ENCODE results near the gene DDIAS.
"Not testable (repeated sequence)": the region's sequence is repeated elsewhere in the genome, so short reads cannot be mapped to it uniquely, and the experiment has no call there.

Gene DDIAS

GRCh38 chr11:82927264-82927880, 25.8 kb downstream of the DDIAS start:
- no peak for DNase-seq

GRCh38 chr11:82929121-82929520, 27.6 kb downstream of the DDIAS start:
- no peak for DNase-seq

- DNase-seq: no peak
These were observed 28.7 kb downstream of the DDIAS start for GRCh38 chr11:82930229-82930628.

- no peak for DNase-seq
These were observed 29.2 kb downstream of the DDIAS start for GRCh38 chr11:82930734-82931133.

GRCh38 chr11:82932564-82932963, 31.0 kb downstream of the DDIAS start:
- no peak for DNase-seq

GRCh38 chr11:82936261-82936660, 34.7 kb downstream of the DDIAS start:
- DNase-seq: no peak

- DNase-seq: no peak
These were observed 36.0 kb downstream of the DDIAS start for GRCh38 chr11:82937554-82937953.

- DNase-seq: no peak
These were observed 37.9 kb downstream of the DDIAS start for GRCh38 chr11:82939456-82939855.

GRCh38 chr11:82942376-82942775, 40.8 kb downstream of the DDIAS start:
- no peak for DNase-seq

- not testable (repeated sequence) for DNase-seq
These were observed 41.9 kb downstream of the DDIAS start for GRCh38 chr11:82943430-82943829.

GRCh38 chr11:82944198-82944597, 42.7 kb downstream of the DDIAS start:
- DNase-seq: no peak

- not testable (repeated sequence) for DNase-seq
These were observed 43.5 kb downstream of the DDIAS start for GRCh38 chr11:82945041-82945440.

GRCh38 chr11:82945682-82946081, 44.1 kb downstream of the DDIAS start:
- no peak for DNase-seq

- DNase-seq: no peak
These were observed 47.8 kb downstream of the DDIAS start for GRCh38 chr11:82949352-82949751.

GRCh38 chr11:82950502-82950901, 49.0 kb downstream of the DDIAS start:
- not testable (repeated sequence) for DNase-seq

- DNase-seq: not testable (repeated sequence)
These were observed 54.4 kb downstream of the DDIAS start for GRCh38 chr11:82955736-82956453.

GRCh38 chr11:82959987-82960778, 58.6 kb downstream of the DDIAS start:
- no peak for DNase-seq

GRCh38 chr11:82960779-82961143, 59.2 kb downstream of the DDIAS start:
- DNase-seq: no peak

- not testable (repeated sequence) for DNase-seq
These were observed 60.5 kb downstream of the DDIAS start for GRCh38 chr11:82962021-82962420.

- DNase-seq: no peak
These were observed 65.8 kb downstream of the DDIAS start for GRCh38 chr11:82967381-82967780.

- DNase-seq: no peak
These were observed 68.3 kb downstream of the DDIAS start for GRCh38 chr11:82969811-82970210.

- not testable (repeated sequence) for DNase-seq
These were observed 69.1 kb downstream of the DDIAS start for GRCh38 chr11:82970507-82971083.

- not testable (repeated sequence) for DNase-seq
These were observed 70.0 kb downstream of the DDIAS start for GRCh38 chr11:82971519-82971946.

Measured in cortex of kidney (tissue), 1 donor.